SK-N-MC (cell line): ENCODE measurements around the gene HS3ST3A1.
"Not testable (repeated sequence)": the region's sequence is repeated elsewhere in the genome, so short reads cannot be mapped to it uniquely, and the experiment has no call there.

Experiments
- EZH2 ChIP-seq: fragments of 200-600 bp; sonication (generic); IDR thresholded peaks from one replicate; pipeline ENCODE4 v1.6.1; 2017; ENCODE audit warnings: antibody characterized with exemption
- FOXP2 ChIP-seq: optimal IDR thresholded peaks from 2 replicates; pipeline ENCODE3; 2011; ENCODE audit warnings: mild to moderate bottlenecking, moderate library complexity; ENCODE audit not compliant: insufficient read depth; ENCODE audit errors: extremely low read length, control extremely low read depth
- POLR2AphosphoS5 ChIP-seq: IDR thresholded peaks from 2 replicates; pipeline ENCODE4 v1.6.1; 2012; ENCODE audit warnings: mild to moderate bottlenecking, low read depth, low read length, borderline replicate concordance

GRCh38 chr17:13496553-13497056 is 105.1 kb downstream of the HS3ST3A1 start:
- not testable (repeated sequence) for TF ChIP-seq EZH2, POLR2AphosphoS5, FOXP2
